Spleen (tissue), 11 donors: Measurements from ENCODE around the gene CDH13. TPM values are rescaled to one million over a fixed set of nuclear protein-coding genes. Genes with fewer than 3 reads are reported as not detected.

ENCODE experiments used
- DNase-seq: peaks from one replicate; pipeline ENCODE4 v3.0.0-alpha.2; 2020
- H3K27ac ChIP-seq, 8 donors: fragments of 200-600 bp; sonication (generic) in 7 of 8; 1 replicate in 4 of 8; 2 replicates in 4 of 8; pipeline versions ENCODE4 v1.5.0 to v1.8.0; 2016 to 2021; ENCODE audit warnings: inconsistent platforms in 4 of 8, mild to moderate bottlenecking in 4 of 8, moderate library complexity in 1 of 8
- H3K27me3 ChIP-seq, 7 donors: fragments of 200-600 bp; sonication (generic) in 6 of 7; replicated peaks in 1 of 7; 1 replicate in 4 of 7; 2 replicates in 3 of 7; pipeline versions ENCODE4 v1.5.0 to v1.8.0; 2016 to 2021; ENCODE audit warnings: inconsistent platforms in 3 of 7, mild to moderate bottlenecking in 1 of 7
- H3K36me3 ChIP-seq, 6 donors: fragments of 200-600 bp; sonication (generic) in 5 of 6; 1 replicate in 4 of 6; 2 replicates in 2 of 6; pipeline versions ENCODE4 v1.5.0 to v1.8.0; 2016 to 2021; ENCODE audit warnings: inconsistent platforms in 2 of 6
- H3K4me1 ChIP-seq, 6 donors: fragments of 200-600 bp; sonication (generic) in 5 of 6; 1 replicate in 3 of 6; 2 replicates in 3 of 6; pipeline versions ENCODE4 v1.5.0 to v1.8.0; 2016 to 2021; ENCODE audit warnings: inconsistent platforms in 3 of 6
- H3K4me3 ChIP-seq, 8 donors: fragments of 200-600 bp; sonication (generic) in 7 of 8; 1 replicate in 4 of 8; 2 replicates in 4 of 8; pipeline versions ENCODE4 v1.5.0 to v1.8.0; 2016 to 2021; ENCODE audit warnings: inconsistent platforms in 4 of 8, mild to moderate bottlenecking in 4 of 8, moderate library complexity in 2 of 8
- H3K9me3 ChIP-seq, 8 donors: fragments of 200-600 bp; sonication (generic) in 7 of 8; 1 replicate in 4 of 8; 2 replicates in 4 of 8; pipeline versions ENCODE4 v1.5.0 to v1.8.0; 2016 to 2021; ENCODE audit warnings: inconsistent platforms in 4 of 8
- CTCF ChIP-seq, 11 experiments: fragments of 200-600 bp in 7 of 11; fragments of 450-650 bp in 4 of 11; sonication (generic) in 4 of 11; IDR thresholded peaks in 8 of 11; conservative IDR thresholded peaks in 3 of 11; 1 replicate in 7 of 11; 2 replicates in 4 of 11; pipeline versions ENCODE4 v1.4.0 to v1.8.0; 2016 to 2021; ENCODE audit warnings: antibody characterized with exemption in 11 of 11, inconsistent platforms in 4 of 11, mild to moderate bottlenecking in 1 of 11
- POLR2A ChIP-seq, 3 donors: fragments of 450-650 bp; IDR thresholded peaks; one replicate each; pipeline ENCODE4 v1.5.1; 2017; ENCODE audit warnings: antibody characterized with exemption in 3 of 3, mild to moderate bottlenecking in 1 of 3
- POLR2AphosphoS5 ChIP-seq, 3 donors: sonication (generic); formaldehyde crosslinking; IDR thresholded peaks; one replicate each; pipeline ENCODE4 v1.5.1; 2017; ENCODE audit warnings: antibody characterized with exemption in 3 of 3
- WGBS, 5 donors: extraction: QIAGEN DNeasy Blood & Tissue Kit in 3 of 5; methylation state at CpG; one replicate each; pipeline versions ENCODE4 v1.1.5 to v1.1.7; 2013 to 2018; 5-methylcytosine and 5-hydroxymethylcytosine counted together
- intact Hi-C: fragments of 100-400 bp; cut with DNase I; formaldehyde crosslinking; loops from one replicate; pipeline ENCODE4 v1.15.0; 2023; ENCODE audit warnings: low total_unique reads
- polyA plus RNA-seq, 3 donors: library from polyadenylated mRNA; stranded (reverse); fragments of 200-250 nt; gene quantifications; one replicate each; pipeline ENCODE4 v1.2.1, GENCODE V29; 2013
- total RNA-seq, 7 donors: library from RNA; depleted of rRNA in 3 of 7; stranded (reverse); fragments of >200 nt in 3 of 7; fragmentation: NEBNext Ultra II Directional in 4 of 7; extraction: Animal tissue kit (Norgen Biotek cat#: 25700) in 4 of 7; gene quantifications; one replicate each; pipeline versions ENCODE4 v1.1.0 to v1.2.1, GENCODE V29; 2016 to 2021
- donor health status: healthy with polysubstance abuse.
- donor health status: DM: no; HTN: no; CAD: no; lungs with moderate emphysema.
- donor health status: DM: no; HTN: no; CAD: no.
- donor health status: Bipolar disorder and iron deficiency.
- donor health status: healthy.
- donor health status: DM: no; HTN: no; CAD: no.
- donor health status: DM: yes; HTN: yes; CAD: no.

The CDH13 gene
- total and polyA plus RNA-seq, 10 donors = 0.13 to 4.6 (median 1.1) TPM

- peaks cover 0 to 3% (median 0%) of the 10 kb centered on the region in 7 donors for H3K27me3 ChIP-seq
- H3K27ac ChIP-seq = no peak overlapping the region
- no peaks in the 10 kb centered on the region for H3K36me3 ChIP-seq
- peaks cover 0 to under 1% (median 0%) of the 10 kb centered on the region in 8 donors for H3K9me3 ChIP-seq
- H3K4me3 ChIP-seq = no peak overlapping the region
- WGBS, 5 donors = 64 to 82% (median 77%) methylated on average over 5 of the region's 5 CpGs
- DNase-seq = no peak
- intact Hi-C loops = no loop called here
- TF ChIP-seq POLR2AphosphoS5 (IDR thresholded peaks at IDR 0.05) (no peak), CTCF (IDR thresholded peaks at IDR 0.05 in 8 of 11, conservative IDR thresholded peaks at IDR 0.05 in 3 of 11) (no peak), POLR2A (IDR thresholded peaks at IDR 0.05) (no peak)
- no peaks in the 10 kb centered on the region for H3K4me1 ChIP-seq
These were observed 955.4 kb downstream of the CDH13 start for GRCh38 chr16:83581994-83582747.

DNA sequence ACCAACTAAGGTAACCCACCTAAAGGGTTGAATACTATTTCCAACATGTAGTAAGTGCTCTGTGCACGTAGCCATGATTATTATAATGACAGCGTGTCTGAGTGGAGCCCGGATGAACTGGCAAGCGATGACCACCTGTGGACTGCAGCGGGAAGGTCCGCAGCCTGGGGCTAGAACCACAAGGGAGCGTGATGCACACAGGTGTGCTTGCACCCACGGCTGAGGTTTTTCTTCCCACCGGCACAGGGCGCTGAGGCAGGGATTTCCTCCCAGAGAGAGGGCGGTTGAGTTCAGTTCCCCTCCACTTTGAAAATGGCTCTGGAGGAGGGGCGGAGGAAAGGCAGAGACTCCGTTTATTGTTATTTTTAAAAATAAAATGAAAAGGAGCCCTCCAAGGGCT lies 959.3 kb downstream of the CDH13 start:
- H3K4me3 ChIP-seq = no peak overlapping the region
- 57 to 86% (median 81%) methylated on average over 7 to 13 of the region's 13 CpGs for WGBS, 5 donors
- intact Hi-C loops = no loop called here
- TF ChIP-seq POLR2A (IDR thresholded peaks at IDR 0.05) = no peak
- TF ChIP-seq CTCF (IDR thresholded peaks at IDR 0.05 in 8 of 11, conservative IDR thresholded peaks at IDR 0.05 in 3 of 11) = no peak
- no peak for TF ChIP-seq POLR2AphosphoS5 (IDR thresholded peaks at IDR 0.05)
- no peaks in the 10 kb centered on the region for H3K4me1 ChIP-seq
- H3K36me3 ChIP-seq = no peaks in the 10 kb centered on the region
- no peak for DNase-seq
- no peaks in the 10 kb centered on the region for H3K9me3 ChIP-seq
- H3K27ac ChIP-seq = no peak overlapping the region
- peaks cover 0 to 7% (median 0%) of the 10 kb centered on the region in 7 donors for H3K27me3 ChIP-seq

DNA sequence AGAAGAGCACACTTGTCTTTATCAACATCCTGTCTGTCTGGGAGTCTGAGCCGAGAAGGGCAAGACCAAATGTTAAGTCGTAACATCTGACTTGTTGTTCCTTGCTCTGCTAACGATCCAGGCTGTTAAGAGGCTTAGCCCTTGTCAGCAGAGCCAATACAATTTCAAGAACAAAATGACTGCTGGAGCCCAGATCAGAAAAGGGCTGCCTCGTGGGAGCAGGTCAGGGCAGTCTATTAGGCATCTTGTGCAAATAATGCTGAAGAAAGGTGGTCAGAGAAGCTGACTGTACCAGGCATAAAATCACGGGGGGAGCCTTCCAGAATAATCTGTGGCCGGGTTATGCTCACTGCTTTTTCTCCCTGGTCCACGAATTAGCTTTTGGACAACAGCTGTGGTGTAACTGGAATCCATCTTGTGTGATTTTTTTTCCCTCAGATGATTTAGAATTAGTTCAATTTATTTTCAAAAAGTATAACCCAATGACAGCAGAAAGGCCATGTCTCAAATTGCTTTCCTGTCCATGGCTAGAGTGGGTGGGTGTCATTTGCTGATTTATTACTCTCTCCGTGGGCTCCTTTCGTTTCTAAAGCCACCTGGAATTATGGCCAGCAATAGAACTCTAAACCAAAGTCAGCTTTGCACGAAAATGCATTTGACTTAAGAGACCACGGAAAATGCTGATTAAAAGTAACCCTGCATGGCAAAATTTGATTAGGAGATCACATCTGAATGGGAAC lies 959.9 kb downstream of the CDH13 start:
- no peak for TF ChIP-seq POLR2A (IDR thresholded peaks at IDR 0.05)
- TF ChIP-seq POLR2AphosphoS5 (IDR thresholded peaks at IDR 0.05) = no peak
- TF ChIP-seq CTCF (IDR thresholded peaks at IDR 0.05 in 8 of 11, conservative IDR thresholded peaks at IDR 0.05 in 3 of 11) = no peak
- H3K4me3 ChIP-seq = no peak overlapping the region
- H3K36me3 ChIP-seq = no peaks in the 10 kb centered on the region
- no peak for DNase-seq
- intact Hi-C loops = no loop called here
- H3K4me1 ChIP-seq = no peaks in the 10 kb centered on the region
- 36 to 48% (median 42%) methylated on average over 11 of the region's 11 CpGs for WGBS, 5 donors
- H3K9me3 ChIP-seq = no peaks in the 10 kb centered on the region
- peaks cover 0 to 7% (median 0%) of the 10 kb centered on the region in 7 donors for H3K27me3 ChIP-seq
- H3K27ac ChIP-seq = no peak overlapping the region

GRCh38 chr16:83587201-83587600 lies 960.4 kb downstream of the CDH13 start:
- Histone ChIP-seq H3K9me3 (no peaks in the 10 kb centered on the region), H3K4me1 (no peaks in the 10 kb centered on the region), H3K27ac (no peak overlapping the region), H3K4me3 (no peak overlapping the region), H3K36me3 (no peaks in the 10 kb centered on the region), H3K27me3 (peaks cover 0 to 7% (median 0%) of the 10 kb centered on the region in 7 donors)
- DNase-seq = no peak
- TF ChIP-seq CTCF (IDR thresholded peaks at IDR 0.05 in 8 of 11, conservative IDR thresholded peaks at IDR 0.05 in 3 of 11) = no peak
- TF ChIP-seq POLR2A (IDR thresholded peaks at IDR 0.05) = no peak
- no peak for TF ChIP-seq POLR2AphosphoS5 (IDR thresholded peaks at IDR 0.05)
- 65 to 85% (median 73%) methylated on average over 12 of the region's 12 CpGs for WGBS, 5 donors
- intact Hi-C loops = no loop called here
